Stimulated activated CD4-positive, alpha-beta T cell treated with anti-CD3 and anti-CD28 coated beads, TNF-alpha, amount 100 ng/mL, for 24 hours (primary cell): ENCODE measurements around the gene DFFB.

ENCODE experiments used
- DNase-seq, 3 experiments: peaks; one replicate each; pipeline ENCODE4 v3.0.0-alpha.2; 2020; ENCODE audit warnings: low read depth in 3 of 3

The DFFB gene

GRCh38 chr1:3896396-3897000, 39.2 kb downstream of the DFFB start:
- no peak for DNase-seq

GRCh38 chr1:3898475-3898735, 41.1 kb downstream of the DFFB start:
- DNase-seq: no peak

GRCh38 chr1:3898994-3899753, 41.9 kb downstream of the DFFB start:
- no peak for DNase-seq

- DNase-seq: no peak
Observed at GRCh38 chr1:3899754-3900149, 42.5 kb downstream of the DFFB start.

- DNase-seq: peak; percentile 78 to 88 (median 88)
Observed at GRCh38 chr1:3900150-3900968, 43.1 kb downstream of the DFFB start, which contains the start of gene C1orf174. C1orf174 (minus strand) TSS chr1:3900272; CDS start chr1:3900186, 86 bp downstream.

GRCh38 chr1:3900969-3901529, 43.8 kb downstream of the DFFB start:
- peak; percentile 74 to 88 (median 78) for DNase-seq

- DNase-seq: peak in 1 of 3 experiments; percentile 25
Observed at GRCh38 chr1:3902111-3902511, 44.8 kb downstream of the DFFB start.

- DNase-seq: no peak
Observed at GRCh38 chr1:3902571-3903091, 45.4 kb downstream of the DFFB start.

GRCh38 chr1:3903141-3904005, 46.1 kb downstream of the DFFB start:
- DNase-seq: no peak

- no peak for DNase-seq
Observed at GRCh38 chr1:3904006-3904842, 46.9 kb downstream of the DFFB start.

- DNase-seq: no peak
Observed at GRCh38 chr1:3904843-3905185, 47.5 kb downstream of the DFFB start.

GRCh38 chr1:3905266-3905952, 48.1 kb downstream of the DFFB start:
- no peak for DNase-seq

- no peak for DNase-seq
Observed at GRCh38 chr1:3905953-3906671, 48.8 kb downstream of the DFFB start.

GRCh38 chr1:3906672-3907020, 49.4 kb downstream of the DFFB start:
- no peak for DNase-seq

- DNase-seq: peak in 1 of 3 experiments; percentile 53
Observed at GRCh38 chr1:3907031-3907534, 49.8 kb downstream of the DFFB start.

GRCh38 chr1:3907621-3908165, 50.4 kb downstream of the DFFB start:
- no peak for DNase-seq

- no peak for DNase-seq
Observed at GRCh38 chr1:3908886-3909517, 51.7 kb downstream of the DFFB start.

- no peak for DNase-seq
Observed at GRCh38 chr1:3909615-3910014, 52.3 kb downstream of the DFFB start.
